H1 (cell line): ENCODE results near the gene LDHB. TPM values are rescaled to one million over a fixed set of nuclear protein-coding genes. Genes with fewer than 3 reads are reported as not detected.

Experiments
- CTCF ChIA-PET: fragments of 300-600 bp; sonication (Branson Sonifier 250); formaldehyde crosslinking; loops from one replicate; lab custom pipeline; 2021; ENCODE audit not compliant: partially characterized antibody; lab: Charles Lee
- POLR2A ChIA-PET: fragments of 300-600 bp; sonication (Branson Sonifier 250); formaldehyde crosslinking; loops from one replicate; lab custom pipeline; 2021; ENCODE audit warnings: inconsistent platforms; ENCODE audit not compliant: partially characterized antibody; lab: Charles Lee
- DNase-seq, 2 experiments: peaks; one replicate each; pipeline versions ENCODE4 v3.0.0 to v3.0.0-alpha.2; 2010 to 2022; ENCODE audit warnings: low spot score in 2 of 2, low read depth in 1 of 2, mixed read lengths in 1 of 2
- FAIRE-seq: peaks from 2 replicates; lab custom pipeline; 2011; peaks lifted over from hg19 to GRCh38; lab: Jason Lieb, UNC
- H2AFZ ChIP-seq: 2 replicates; pipeline ENCODE4 v1.8.1; 2012; ENCODE audit warnings: low read length, inconsistent platforms
- H2AK5ac ChIP-seq: 2 replicates; pipeline ENCODE4 v1.6.1; 2013; ENCODE audit warnings: low read depth, low read length
- H2BK120ac ChIP-seq: replicated peaks from 2 replicates; pipeline ENCODE3; 2013; ENCODE audit warnings: low read depth, low read length, inconsistent platforms
- H2BK12ac ChIP-seq: 2 replicates; pipeline ENCODE4 v1.6.1; 2013; ENCODE audit warnings: low read depth, low read length
- H2BK15ac ChIP-seq: 2 replicates; pipeline ENCODE4 v1.6.1; 2013; ENCODE audit warnings: low read length
- H2BK20ac ChIP-seq: 2 replicates; pipeline ENCODE4 v1.6.1; 2013; ENCODE audit warnings: low read length
- H2BK5ac ChIP-seq: 2 replicates; pipeline ENCODE4 v1.6.1; 2013; ENCODE audit warnings: low read depth, low read length
- H3K14ac ChIP-seq: 2 replicates; pipeline ENCODE4 v1.6.1; 2013; ENCODE audit warnings: inconsistent platforms; ENCODE audit not compliant: insufficient read length
- H3K18ac ChIP-seq: 2 replicates; pipeline ENCODE4 v1.6.1; 2013; ENCODE audit warnings: low read length; ENCODE audit errors: extremely low read depth
- H3K23ac ChIP-seq: 2 replicates; pipeline ENCODE4 v1.6.1; 2013; ENCODE audit warnings: inconsistent platforms; ENCODE audit not compliant: insufficient read length
- H3K23me2 ChIP-seq: 2 replicates; pipeline ENCODE4 v1.6.1; 2013; ENCODE audit warnings: low read depth, low read length
- H3K27ac ChIP-seq: 2 replicates; pipeline ENCODE4 v1.6.1; 2011; ENCODE audit warnings: low read depth, low read length, inconsistent platforms
- H3K27me3 ChIP-seq, 4 experiments: replicated peaks in 1 of 4; 1 replicate in 1 of 4; 2 replicates in 3 of 4; pipeline versions ENCODE4 v1.6.1 to v1.8.1; 2011 to 2013; ENCODE audit warnings: low read length in 3 of 4, mild to moderate bottlenecking in 3 of 4, inconsistent platforms in 2 of 4, mixed read lengths in 2 of 4, moderate library complexity in 1 of 4; ENCODE audit not compliant: control insufficient read depth in 3 of 4, insufficient read depth in 3 of 4; ENCODE audit errors: extremely low read depth in 1 of 4
- H3K36me3 ChIP-seq, 4 experiments: 2 replicates each; pipeline versions ENCODE4 v1.6.1 to v1.8.1; 2011 to 2013; ENCODE audit warnings: mild to moderate bottlenecking in 4 of 4, low read length in 3 of 4, moderate library complexity in 2 of 4, control low read depth in 1 of 4, inconsistent platforms in 1 of 4; ENCODE audit not compliant: insufficient read depth in 4 of 4, control insufficient read depth in 2 of 4
- H3K4ac ChIP-seq: replicated peaks from 2 replicates; pipeline ENCODE3; 2013; ENCODE audit warnings: low read length, low read depth, mixed read lengths, inconsistent platforms; ENCODE audit not compliant: insufficient read length
- H3K4me1 ChIP-seq, 4 experiments: replicated peaks in 1 of 4; 1 replicate in 1 of 4; 2 replicates in 3 of 4; pipeline versions ENCODE4 v1.6.1 to v1.8.1; 2011 to 2013; ENCODE audit warnings: low read length in 3 of 4, inconsistent platforms in 2 of 4, mixed read lengths in 1 of 4; ENCODE audit not compliant: insufficient read depth in 4 of 4, control insufficient read depth in 3 of 4
- H3K4me2 ChIP-seq, 2 experiments: 2 replicates each; pipeline versions ENCODE4 v1.6.1 to v1.8.1; 2011 to 2013; ENCODE audit warnings: low read depth in 2 of 2, low read length in 2 of 2, control low read depth in 1 of 2, inconsistent platforms in 1 of 2, mild to moderate bottlenecking in 1 of 2; ENCODE audit not compliant: insufficient read depth in 1 of 2
- H3K4me3 ChIP-seq, 4 experiments: fragments of 200-600, 300-600 bp in 1 of 4; sonication (generic), shearing (Covaris generic), sonication (Bioruptor Twin) in 1 of 4; 2 replicates each; pipeline versions ENCODE4 v1.5.1 to v1.8.1; 2011 to 2016; ENCODE audit warnings: low read length in 4 of 4, low read depth in 3 of 4, control low read depth in 2 of 4, inconsistent platforms in 2 of 4, mild to moderate bottlenecking in 2 of 4, mixed read lengths in 1 of 4, moderate library complexity in 1 of 4; ENCODE audit not compliant: insufficient read depth in 2 of 4; ENCODE audit errors: extremely low read depth in 1 of 4
- H3K56ac ChIP-seq: replicated peaks from 2 replicates; pipeline ENCODE3; 2013; ENCODE audit warnings: low read depth, mild to moderate bottlenecking, mixed read lengths, low read length, inconsistent platforms; ENCODE audit not compliant: insufficient read length
- H3K79me1 ChIP-seq: 2 replicates; pipeline ENCODE4 v1.6.1; 2013; ENCODE audit warnings: low read depth, low read length, control low read depth
- H3K79me2 ChIP-seq, 2 experiments: 2 replicates each; pipeline versions ENCODE4 v1.6.1 to v1.8.1; 2012 to 2013; ENCODE audit warnings: low read length in 2 of 2, mild to moderate bottlenecking in 2 of 2, inconsistent platforms in 1 of 2; ENCODE audit not compliant: insufficient read depth in 2 of 2, control insufficient read depth in 1 of 2
- H3K9ac ChIP-seq, 4 experiments: replicated peaks in 1 of 4; 1 replicate in 1 of 4; 2 replicates in 3 of 4; pipeline versions ENCODE4 v1.6.1 to v1.8.1; 2011 to 2013; ENCODE audit warnings: low read depth in 3 of 4, low read length in 3 of 4, control low read depth in 2 of 4, mild to moderate bottlenecking in 2 of 4, moderate library complexity in 2 of 4, inconsistent platforms in 1 of 4; ENCODE audit errors: extremely low read depth in 1 of 4
- H3K9me3 ChIP-seq, 2 experiments: 2 replicates each; pipeline versions ENCODE4 v1.6.1 to v1.8.1; 2012 to 2013; ENCODE audit warnings: mild to moderate bottlenecking in 2 of 2, moderate library complexity in 2 of 2, control low read depth in 1 of 2, inconsistent platforms in 1 of 2, low read depth in 1 of 2, low read length in 1 of 2, mixed read lengths in 1 of 2; ENCODE audit not compliant: insufficient read depth in 2 of 2
- H4K20me1 ChIP-seq, 2 experiments: replicated peaks in 1 of 2; 2 replicates each; pipeline versions ENCODE3 to v1.8.1; 2011 to 2013; ENCODE audit warnings: inconsistent platforms in 2 of 2, low read length in 2 of 2, mild to moderate bottlenecking in 1 of 2; ENCODE audit not compliant: insufficient read depth in 2 of 2, control insufficient read depth in 1 of 2
- H4K5ac ChIP-seq: 2 replicates; pipeline ENCODE4 v1.6.1; 2013; ENCODE audit warnings: low read length, low read depth, mixed read lengths, inconsistent platforms; ENCODE audit not compliant: insufficient read length
- H4K8ac ChIP-seq: 2 replicates; pipeline ENCODE4 v1.8.0; 2013; ENCODE audit warnings: mild to moderate bottlenecking, moderate library complexity, low read length, inconsistent platforms; ENCODE audit not compliant: insufficient read depth; ENCODE audit errors: extremely low read depth
- H4K91ac ChIP-seq: replicated peaks from 2 replicates; pipeline ENCODE3; 2013; ENCODE audit warnings: low read length, mixed read lengths, inconsistent platforms; ENCODE audit not compliant: insufficient read length
- POU5F1 ChIP-seq: IDR thresholded peaks from 2 replicates; pipeline ENCODE4 v1.6.1; 2011; ENCODE audit warnings: low read depth, mild to moderate bottlenecking, low read length, moderate library complexity
- WGBS, 2 experiments: shearing (Covaris generic) in 1 of 2; methylation state at CpG; one replicate each; pipeline versions ENCODE4 v1.1.6 to v1.1.7; 2013 to 2015; ENCODE audit warnings: low lambda C conversion rate in 2 of 2, mixed read lengths in 2 of 2, inconsistent platforms in 1 of 2, low coverage in 1 of 2, missing lambda C conversion rate in 1 of 2; ENCODE audit not compliant: insufficient replicate concordance in 2 of 2, insufficient coverage in 1 of 2, insufficient read length in 1 of 2; ENCODE audit errors: extremely low coverage in 1 of 2, missing lambda C conversion rate in 1 of 2; 5-methylcytosine and 5-hydroxymethylcytosine counted together
- polyA plus RNA-seq, 7 experiments: library from polyadenylated mRNA; depleted of rRNA in 3 of 7; stranded (reverse) in 5 of 7; unstranded in 2 of 7; fragments of >200 nt in 5 of 7; fragments of 200-250 nt in 2 of 7; gene quantifications; 1 replicate in 5 of 7; 2 replicates in 1 of 7; 4 replicates in 1 of 7; pipeline versions ENCODE4 v1.2.1 to v1.2.3, GENCODE V29; 2011 to 2013; ENCODE audit warnings: missing spikeins in 2 of 7, mixed read lengths in 2 of 7
- total RNA-seq: library from RNA; stranded (reverse); fragmentation: NEBNext Ultra II Directional; extraction: Animal tissue kit (Norgen Biotek cat#: 25700); gene quantifications from 2 replicates; pipeline ENCODE4 v1.2.1, GENCODE V29; 2021

The LDHB gene
- total and polyA plus RNA-seq, 2 of the 8 experiments (the other 6 are each of a cell fraction or from before 2014, with no cell fraction given): 1,177 to 1,781 TPM

DNA sequence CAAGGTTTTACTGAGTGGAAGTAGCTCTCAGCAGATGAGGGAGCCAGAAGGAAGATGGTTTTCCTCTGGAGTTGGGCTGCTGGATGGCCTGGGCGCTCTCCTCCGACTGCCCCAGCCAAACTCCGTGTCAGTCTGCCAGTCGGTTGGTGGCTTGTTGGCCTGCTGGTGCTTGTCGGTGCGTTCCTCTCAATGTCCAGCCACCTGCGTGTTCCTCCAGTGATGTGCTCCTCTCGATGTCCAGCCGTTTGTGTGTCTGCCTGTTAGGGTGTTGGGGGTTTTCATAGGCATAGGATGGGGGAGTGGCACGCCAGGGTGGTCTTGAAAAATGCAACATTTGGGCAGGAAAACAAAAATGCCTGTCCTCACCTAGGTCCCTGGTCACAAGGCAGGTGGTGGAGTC, 37.0 kb upstream of the LDHB start:
- Histone ChIP-seq H3K27ac (no peak overlapping the region), H2BK20ac (no peak overlapping the region), H3K56ac (no peak overlapping the region), H3K4me3 (no peak overlapping the region), H4K20me1 (no peaks in the 10 kb centered on the region), H3K79me1 (no peaks in the 10 kb centered on the region), H4K5ac (no peak overlapping the region), H4K91ac (no peak overlapping the region), H3K4ac (no peak overlapping the region), H2AK5ac (0 out of 2 replicates have a peak overlapping the region, but pooled peaks have one; percentile 76), H3K18ac (no peak overlapping the region), H3K79me2 (no peaks in the 10 kb centered on the region), H2BK120ac (no peak overlapping the region), H3K9me3 (no peaks in the 10 kb centered on the region), H2BK12ac (0 out of 2 replicates have a peak overlapping the region, but pooled peaks have one; percentile 46), H2BK15ac (no peak overlapping the region), H3K14ac (no peak overlapping the region), H3K4me2 (no peak overlapping the region), H3K36me3 (no peaks in the 10 kb centered on the region), H4K8ac (peak overlapping the region; percentile 19; the same call in 1 of the 2 replicates), H3K23me2 (no peaks in the 10 kb centered on the region), H3K27me3 (no peaks in the 10 kb centered on the region), H3K9ac (no peak overlapping the region), H3K23ac (no peak overlapping the region), H2BK5ac (no peak overlapping the region), H2AFZ (no peak overlapping the region), H3K4me1 (peaks cover 0 to 4% (median 0%) of the 10 kb centered on the region in 4 experiments; a peak in 1 of 7 replicates)
- DNase-seq: no peak
- no peak for FAIRE-seq
- 95% methylated on average over 10 of the region's 10 CpGs; no CpG with 5 or more reads in 1 of the 2 experiments for WGBS, 2 experiments
- POLR2A ChIA-PET: no interaction called here
- TF ChIP-seq POU5F1: no peak
- CTCF ChIA-PET: interaction anchor here (0.9 to 2.0 kb wide), 3 partner anchors 14 to 34 kb away, joined by 3 to 10 read pairs (median 3); no protein-coding TSS in a partner anchor
